GM18520 (cell line): ENCODE results near the gene DDR2.

Experiments
- ATAC-seq: cut with Tn5 transposase; IDR thresholded peaks from one replicate; pipeline ENCODE4 v1.9.1; 2021; ENCODE audit not compliant: unreplicated experiment

DDR2 gene

GRCh38 chr1:162822391-162823200 lies 190.3 kb downstream of the DDR2 start:
- no peak for ATAC-seq

GRCh38 chr1:162823231-162823630 lies 191.0 kb downstream of the DDR2 start:
- ATAC-seq: no peak

GRCh38 chr1:162823771-162824525 lies 191.7 kb downstream of the DDR2 start:
- ATAC-seq: no peak

GRCh38 chr1:162829268-162829667 lies 197.0 kb downstream of the DDR2 start:
- ATAC-seq: no peak

GRCh38 chr1:162832470-162832869 lies 200.2 kb downstream of the DDR2 start:
- no peak for ATAC-seq

- peak; percentile 34 for ATAC-seq
Measured at GRCh38 chr1:162835157-162835899, 203.1 kb downstream of the DDR2 start.
